ENCODE data around the gene NUDCD3.
"Not testable (repeated sequence)": the region's sequence is repeated elsewhere in the genome, so short reads cannot be mapped to it uniquely, and the experiment has no call there.

Gene NUDCD3

GRCh38 chr7:44430054-44430453 is 60.4 kb downstream of the NUDCD3 start:
- in situ Hi-C loops (cut with HindIII; ENCODE audit: low pct_ligation_motif_present, low sequenced_read_pairs) = no loop called here

GRCh38 chr7:44424762-44425161 is 65.7 kb downstream of the NUDCD3 start:
- H3K4me3 ChIP-seq (ENCODE audit: low read depth, low read length); in situ Hi-C loops (cut with HindIII; ENCODE audit: low pct_ligation_motif_present, low sequenced_read_pairs); DNase-seq; H3K27ac ChIP-seq; H3K27me3 ChIP-seq (replicated peaks): not testable (repeated sequence)
- peaks cover 15% of the 10 kb centered on the region for H3K36me3 ChIP-seq (replicated peaks)

More at GRCh38 chr7:44430054-44430453, 60.4 kb downstream of the NUDCD3 start:
- TF ChIP-seq CTCF (IDR thresholded peaks at IDR 0.05; ENCODE audit: low read depth, low read length, missing control alignments) = no peak
- H3K27ac ChIP-seq = no peak overlapping the region
- H3K27me3 ChIP-seq (replicated peaks) = no peaks in the 10 kb centered on the region
- no peak overlapping the region for H3K4me3 ChIP-seq (ENCODE audit: low read depth, low read length)
- DNase-seq = no peak
- peaks cover 12% of the 10 kb centered on the region for H3K36me3 ChIP-seq (replicated peaks)

GRCh38 chr7:44416941-44417340 is 73.5 kb downstream of the NUDCD3 start:
- no peak for TF ChIP-seq CTCF (IDR thresholded peaks at IDR 0.05; ENCODE audit: low read depth, low read length, missing control alignments)
- H3K36me3 ChIP-seq (replicated peaks) = no peaks in the 10 kb centered on the region
- no peak overlapping the region for H3K27ac ChIP-seq
- in situ Hi-C loops (cut with HindIII; ENCODE audit: low pct_ligation_motif_present, low sequenced_read_pairs) = no loop called here
- H3K4me3 ChIP-seq (ENCODE audit: low read depth, low read length) = no peak overlapping the region
- H3K27me3 ChIP-seq (replicated peaks) = no peaks in the 10 kb centered on the region
- DNase-seq = no peak

GRCh38 chr7:44415510-44415909 is 74.9 kb downstream of the NUDCD3 start:
- no peaks in the 10 kb centered on the region for H3K27me3 ChIP-seq (replicated peaks)
- TF ChIP-seq CTCF (IDR thresholded peaks at IDR 0.05; ENCODE audit: low read depth, low read length, missing control alignments) = no peak
- H3K27ac ChIP-seq = no peak overlapping the region
- no peak overlapping the region for H3K4me3 ChIP-seq (ENCODE audit: low read depth, low read length)
- H3K36me3 ChIP-seq (replicated peaks) = no peaks in the 10 kb centered on the region
- DNase-seq = no peak
- in situ Hi-C loops (cut with HindIII; ENCODE audit: low pct_ligation_motif_present, low sequenced_read_pairs) = no loop called here

- H3K4me3 ChIP-seq (ENCODE audit: low read depth, low read length) = no peak overlapping the region
- in situ Hi-C loops (cut with HindIII; ENCODE audit: low pct_ligation_motif_present, low sequenced_read_pairs) = no loop called here
- no peaks in the 10 kb centered on the region for H3K36me3 ChIP-seq (replicated peaks)
- no peak for TF ChIP-seq CTCF (IDR thresholded peaks at IDR 0.05; ENCODE audit: low read depth, low read length, missing control alignments)
- no peaks in the 10 kb centered on the region for H3K27me3 ChIP-seq (replicated peaks)
- no peak for DNase-seq
- no peak overlapping the region for H3K27ac ChIP-seq
Measured at GRCh38 chr7:44415047-44415446, 75.4 kb downstream of the NUDCD3 start.

- in situ Hi-C loops (cut with HindIII; ENCODE audit: low pct_ligation_motif_present, low sequenced_read_pairs) = no loop called here
- no peak for TF ChIP-seq CTCF (IDR thresholded peaks at IDR 0.05; ENCODE audit: low read depth, low read length, missing control alignments)
- Histone ChIP-seq H3K27me3 (replicated peaks) (no peaks in the 10 kb centered on the region), H3K27ac (no peak overlapping the region), H3K36me3 (replicated peaks) (no peaks in the 10 kb centered on the region), H3K4me3 (ENCODE audit: low read depth, low read length) (no peak overlapping the region)
- DNase-seq = no peak
Measured at GRCh38 chr7:44411306-44411705, 79.2 kb downstream of the NUDCD3 start.
